HEK293 (cell line): ENCODE measurements around the gene KNG1.

Experiments used
- CTCF ChIP-seq: fragments of 450-650 bp; formaldehyde crosslinking; IDR thresholded peaks from 2 replicates; pipeline ENCODE4 v1.5.1; 2016; ENCODE audit warnings: missing biosample characterization, missing genetic modification characterization
- KLF9 ChIP-seq: fragments of 450-650 bp; formaldehyde crosslinking; IDR thresholded peaks from 2 replicates; pipeline ENCODE4 v1.5.1; 2016; ENCODE audit warnings: missing biosample characterization, missing genetic modification characterization, low read depth
- ZBTB21 ChIP-seq: fragments of 450-650 bp; formaldehyde crosslinking; IDR thresholded peaks from 2 replicates; pipeline ENCODE4 v1.5.1; 2017; ENCODE audit warnings: missing biosample characterization, missing genetic modification characterization
- ZBTB48 ChIP-seq: fragments of 450-650 bp; formaldehyde crosslinking; IDR thresholded peaks from 2 replicates; pipeline ENCODE4 v1.5.1; 2016; ENCODE audit warnings: missing biosample characterization, missing genetic modification characterization
- ZNF513 ChIP-seq: fragments of 450-650 bp; IDR thresholded peaks from 2 replicates; pipeline ENCODE4 v1.5.1; 2018; ENCODE audit warnings: missing biosample characterization, missing genetic modification characterization
- ZNF544 ChIP-seq: fragments of 450-650 bp; formaldehyde crosslinking; IDR thresholded peaks from 2 replicates; pipeline ENCODE4 v1.5.0; 2017; ENCODE audit warnings: missing biosample characterization, missing genetic modification characterization
- ZNF549 ChIP-seq: fragments of 450-650 bp; IDR thresholded peaks from 2 replicates; pipeline ENCODE4 v1.5.1; 2018; ENCODE audit warnings: missing biosample characterization, missing genetic modification characterization, mild to moderate bottlenecking, inconsistent platforms, moderate library complexity
- ZNF707 ChIP-seq: fragments of 450-650 bp; formaldehyde crosslinking; IDR thresholded peaks from 2 replicates; pipeline ENCODE4 v1.5.1; 2016; ENCODE audit warnings: missing biosample characterization, missing genetic modification characterization
- ZNF747 ChIP-seq: fragments of 450-650 bp; formaldehyde crosslinking; IDR thresholded peaks from 2 replicates; pipeline ENCODE4 v1.5.1; 2016; ENCODE audit warnings: missing biosample characterization, missing genetic modification characterization
- ZSCAN16 ChIP-seq: fragments of 450-650 bp; formaldehyde crosslinking; IDR thresholded peaks from 2 replicates; pipeline ENCODE4 v1.5.1; 2016; ENCODE audit warnings: missing biosample characterization, missing genetic modification characterization
- ZSCAN18 ChIP-seq: fragments of 450-650 bp; formaldehyde crosslinking; IDR thresholded peaks from 2 replicates; pipeline ENCODE4 v1.5.1; 2016; ENCODE audit warnings: missing biosample characterization, missing genetic modification characterization
- TF ChIP-seq, protein P1 (sequence below): fragments of 450-650 bp; formaldehyde crosslinking; IDR thresholded peaks from 2 replicates; pipeline ENCODE4 v1.5.1; 2016; ENCODE audit warnings: missing biosample characterization, missing genetic modification characterization
- TF ChIP-seq, protein P2 (sequence below): fragments of 450-650 bp; formaldehyde crosslinking; IDR thresholded peaks from 2 replicates; pipeline ENCODE4 v1.5.1; 2016; ENCODE audit warnings: missing biosample characterization, missing genetic modification characterization
- TF ChIP-seq, protein P3 (sequence below): fragments of 450-650 bp; formaldehyde crosslinking; IDR thresholded peaks from 2 replicates; pipeline ENCODE4; 2016; ENCODE audit warnings: missing biosample characterization, missing genetic modification characterization

- no peak for TF ChIP-seq CTCF (tag by site-specific recombination)
- TF ChIP-seq, protein P1, sequence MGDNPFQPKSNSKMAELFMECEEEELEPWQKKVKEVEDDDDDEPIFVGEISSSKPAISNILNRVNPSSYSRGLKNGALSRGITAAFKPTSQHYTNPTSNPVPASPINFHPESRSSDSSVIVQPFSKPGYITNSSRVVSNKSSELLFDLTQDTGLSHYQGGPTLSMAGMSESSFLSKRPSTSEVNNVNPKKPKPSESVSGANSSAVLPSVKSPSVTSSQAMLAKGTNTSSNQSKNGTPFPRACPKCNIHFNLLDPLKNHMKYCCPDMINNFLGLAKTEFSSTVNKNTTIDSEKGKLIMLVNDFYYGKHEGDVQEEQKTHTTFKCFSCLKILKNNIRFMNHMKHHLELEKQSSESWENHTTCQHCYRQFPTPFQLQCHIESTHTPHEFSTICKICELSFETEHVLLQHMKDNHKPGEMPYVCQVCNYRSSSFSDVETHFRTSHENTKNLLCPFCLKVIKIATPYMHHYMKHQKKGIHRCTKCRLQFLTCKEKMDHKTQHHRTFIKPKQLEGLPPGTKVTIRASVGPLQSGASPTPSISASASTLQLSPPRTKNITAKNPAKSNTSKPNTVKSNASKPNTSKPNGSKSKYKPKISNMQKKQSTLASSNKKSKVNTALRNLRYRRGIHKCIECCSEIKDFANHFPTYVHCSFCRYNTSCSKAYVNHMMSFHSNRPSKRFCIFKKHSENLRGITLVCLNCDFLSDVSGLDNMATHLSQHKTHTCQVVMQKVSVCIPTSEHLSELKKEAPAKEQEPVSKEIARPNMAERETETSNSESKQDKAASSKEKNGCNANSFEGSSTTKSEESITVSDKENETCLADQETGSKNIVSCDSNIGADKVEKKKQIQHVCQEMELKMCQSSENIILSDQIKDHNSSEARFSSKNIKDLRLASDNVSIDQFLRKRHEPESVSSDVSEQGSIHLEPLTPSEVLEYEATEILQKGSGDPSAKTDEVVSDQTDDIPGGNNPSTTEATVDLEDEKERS (tag by site-specific recombination): no peak
- no peak for TF ChIP-seq ZSCAN16 (tag by site-specific recombination)
- no peak for TF ChIP-seq ZNF544 (tag by site-specific recombination)
- no peak for TF ChIP-seq ZNF747 (tag by site-specific recombination)
- no peak for TF ChIP-seq ZBTB48 (tag by site-specific recombination)
- no peak for TF ChIP-seq ZNF549 (tag by site-specific recombination)
- TF ChIP-seq, protein P2, sequence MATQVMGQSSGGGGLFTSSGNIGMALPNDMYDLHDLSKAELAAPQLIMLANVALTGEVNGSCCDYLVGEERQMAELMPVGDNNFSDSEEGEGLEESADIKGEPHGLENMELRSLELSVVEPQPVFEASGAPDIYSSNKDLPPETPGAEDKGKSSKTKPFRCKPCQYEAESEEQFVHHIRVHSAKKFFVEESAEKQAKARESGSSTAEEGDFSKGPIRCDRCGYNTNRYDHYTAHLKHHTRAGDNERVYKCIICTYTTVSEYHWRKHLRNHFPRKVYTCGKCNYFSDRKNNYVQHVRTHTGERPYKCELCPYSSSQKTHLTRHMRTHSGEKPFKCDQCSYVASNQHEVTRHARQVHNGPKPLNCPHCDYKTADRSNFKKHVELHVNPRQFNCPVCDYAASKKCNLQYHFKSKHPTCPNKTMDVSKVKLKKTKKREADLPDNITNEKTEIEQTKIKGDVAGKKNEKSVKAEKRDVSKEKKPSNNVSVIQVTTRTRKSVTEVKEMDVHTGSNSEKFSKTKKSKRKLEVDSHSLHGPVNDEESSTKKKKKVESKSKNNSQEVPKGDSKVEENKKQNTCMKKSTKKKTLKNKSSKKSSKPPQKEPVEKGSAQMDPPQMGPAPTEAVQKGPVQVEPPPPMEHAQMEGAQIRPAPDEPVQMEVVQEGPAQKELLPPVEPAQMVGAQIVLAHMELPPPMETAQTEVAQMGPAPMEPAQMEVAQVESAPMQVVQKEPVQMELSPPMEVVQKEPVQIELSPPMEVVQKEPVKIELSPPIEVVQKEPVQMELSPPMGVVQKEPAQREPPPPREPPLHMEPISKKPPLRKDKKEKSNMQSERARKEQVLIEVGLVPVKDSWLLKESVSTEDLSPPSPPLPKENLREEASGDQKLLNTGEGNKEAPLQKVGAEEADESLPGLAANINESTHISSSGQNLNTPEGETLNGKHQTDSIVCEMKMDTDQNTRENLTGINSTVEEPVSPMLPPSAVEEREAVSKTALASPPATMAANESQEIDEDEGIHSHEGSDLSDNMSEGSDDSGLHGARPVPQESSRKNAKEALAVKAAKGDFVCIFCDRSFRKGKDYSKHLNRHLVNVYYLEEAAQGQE: no peak
- no peak for TF ChIP-seq ZBTB21 (tag by site-specific recombination)
- no peak for TF ChIP-seq ZNF513 (tag by site-specific recombination)
- TF ChIP-seq ZSCAN18: no peak
- TF ChIP-seq, protein P3, sequence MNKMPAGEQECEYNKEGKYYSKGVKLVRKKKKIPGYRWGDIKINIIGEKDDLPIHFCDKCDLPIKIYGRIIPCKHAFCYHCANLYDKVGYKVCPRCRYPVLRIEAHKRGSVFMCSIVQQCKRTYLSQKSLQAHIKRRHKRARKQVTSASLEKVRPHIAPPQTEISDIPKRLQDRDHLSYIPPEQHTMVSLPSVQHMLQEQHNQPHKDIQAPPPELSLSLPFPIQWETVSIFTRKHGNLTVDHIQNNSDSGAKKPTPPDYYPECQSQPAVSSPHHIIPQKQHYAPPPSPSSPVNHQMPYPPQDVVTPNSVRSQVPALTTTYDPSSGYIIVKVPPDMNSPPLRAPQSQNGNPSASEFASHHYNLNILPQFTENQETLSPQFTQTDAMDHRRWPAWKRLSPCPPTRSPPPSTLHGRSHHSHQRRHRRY (tag by site-specific recombination): no peak
- no peak for TF ChIP-seq KLF9 (tag by site-specific recombination)
- TF ChIP-seq ZNF707 (tag by site-specific recombination): no peak
Measured at GRCh38 chr3:186785495-186786018, 68.4 kb downstream of the KNG1 start.
